DND-41 (cell line): ENCODE measurements around the gene FUT7.

ENCODE experiments used
- ATAC-seq: fragments of 200-7000 bp; cut with Tn5 transposase; 3 replicates; pipeline ENCODE4 v1.9.1; 2021; ENCODE audit warnings: low read depth; ENCODE audit not compliant: insufficient read depth
- DNase-seq: peaks from one replicate; pipeline ENCODE4 v3.0.0-alpha.2; 2020
- H2AFZ ChIP-seq: 2 replicates; pipeline ENCODE4 v1.6.0; 2012; ENCODE audit warnings: low read depth, low read length
- H3K27ac ChIP-seq: 2 replicates; pipeline ENCODE4 v1.5.1; 2012; ENCODE audit warnings: low read length, inconsistent platforms
- H3K27me3 ChIP-seq: fragments of 200-600 bp; sonication (generic); 2 replicates; pipeline ENCODE4 v1.6.0; 2012; ENCODE audit warnings: low read length, mild to moderate bottlenecking, inconsistent platforms; ENCODE audit not compliant: insufficient read depth, poor library complexity
- H3K36me3 ChIP-seq: 2 replicates; pipeline ENCODE4 v1.5.1; 2012; ENCODE audit warnings: low read length, inconsistent platforms; ENCODE audit not compliant: insufficient read depth
- H3K4me1 ChIP-seq: 2 replicates; pipeline ENCODE4 v1.5.1; 2012; ENCODE audit warnings: mild to moderate bottlenecking, low read length; ENCODE audit not compliant: insufficient read depth
- H3K4me2 ChIP-seq: 2 replicates; pipeline ENCODE4 v1.6.0; 2012; ENCODE audit warnings: mild to moderate bottlenecking, moderate library complexity, low read length, inconsistent platforms; ENCODE audit not compliant: insufficient read depth
- H3K4me3 ChIP-seq, 2 experiments: fragments of 200-600 bp in 1 of 2; shearing (Covaris generic) in 1 of 2; 2 replicates each; pipeline ENCODE4 v1.5.1; 2012 to 2016; ENCODE audit warnings: inconsistent platforms in 2 of 2, low read length in 2 of 2, mild to moderate bottlenecking in 2 of 2, low read depth in 1 of 2, moderate library complexity in 1 of 2
- H3K79me2 ChIP-seq: 2 replicates; pipeline ENCODE4 v1.6.0; 2012; ENCODE audit warnings: low read length, inconsistent platforms; ENCODE audit not compliant: insufficient read depth
- H3K9ac ChIP-seq: 2 replicates; pipeline ENCODE4 v1.6.0; 2012; ENCODE audit warnings: low read depth, mild to moderate bottlenecking, inconsistent platforms, low read length, moderate library complexity
- H3K9me3 ChIP-seq: 2 replicates; pipeline ENCODE4 v1.5.1; 2012; ENCODE audit warnings: low read length, moderate library complexity, mild to moderate bottlenecking, inconsistent platforms; ENCODE audit not compliant: insufficient read depth, severe bottlenecking
- H4K20me1 ChIP-seq: 2 replicates; pipeline ENCODE4 v1.6.0; 2012; ENCODE audit warnings: low read length; ENCODE audit not compliant: insufficient read depth
- CTCF ChIP-seq: IDR thresholded peaks from 2 replicates; pipeline ENCODE4 v1.5.1; 2012; ENCODE audit warnings: borderline replicate concordance, low read length, moderate library complexity, mild to moderate bottlenecking; ENCODE audit not compliant: poor library complexity, severe bottlenecking; ENCODE audit errors: extremely low read depth
- EZH2 ChIP-seq: IDR thresholded peaks from 3 replicates; pipeline ENCODE4 v1.6.1; 2012; ENCODE audit warnings: borderline replicate concordance, low read depth, mild to moderate bottlenecking, moderate library complexity, low read length, inconsistent platforms; ENCODE audit not compliant: severe bottlenecking

FUT7 gene

GRCh38 chr9:137031904-137032640 lies at the start of gene FUT7:
TSS of gene FUT7 (minus strand) at chr9:137032088. CDS start at chr9:137031991, 97 bp downstream.
- no peak within 1 kb of the TSS for H3K9ac ChIP-seq
- peaks cover 9% of the 10 kb centered on the region for H3K27me3 ChIP-seq
- no peak within 1 kb of the TSS for H3K4me3 ChIP-seq
- TF ChIP-seq EZH2 = no peak
- no peak for TF ChIP-seq CTCF
- ATAC-seq (no peak), DNase-seq (peak; percentile 43)
- H3K27ac ChIP-seq = no peak within 1 kb of the TSS
- H3K4me2 ChIP-seq = no peak within 1 kb of the TSS
- no peaks in the 10 kb centered on the region for H3K9me3 ChIP-seq
- no peak within 1 kb of the TSS for H2AFZ ChIP-seq
- H3K79me2 ChIP-seq = no peaks in the 10 kb centered on the region
- H4K20me1 ChIP-seq = peaks cover 20% of the 10 kb centered on the region
- no peaks in the 10 kb centered on the region for H3K36me3 ChIP-seq
- peaks cover 31% of the 10 kb centered on the region for H3K4me1 ChIP-seq

GRCh38 chr9:137080260-137081122 lies 48.6 kb upstream of the FUT7 start:
- H3K27ac ChIP-seq = no peak overlapping the region
- peaks cover 1% of the 10 kb centered on the region; the same call in 1 of the 2 replicates for H3K4me1 ChIP-seq
- no peaks in the 10 kb centered on the region for H3K79me2 ChIP-seq
- no peaks in the 10 kb centered on the region for H3K27me3 ChIP-seq
- no peak for TF ChIP-seq EZH2
- TF ChIP-seq CTCF = no peak
- no peaks in the 10 kb centered on the region for H3K36me3 ChIP-seq
- no peak overlapping the region for H3K4me3 ChIP-seq
- no peak overlapping the region for H3K9ac ChIP-seq
- no peaks in the 10 kb centered on the region for H3K9me3 ChIP-seq
- ATAC-seq (no peak), DNase-seq (no peak)
- no peak overlapping the region for H2AFZ ChIP-seq
- no peak overlapping the region for H3K4me2 ChIP-seq
- H4K20me1 ChIP-seq = no peaks in the 10 kb centered on the region

GRCh38 chr9:137079401-137079787 lies 47.5 kb upstream of the FUT7 start:
- Histone ChIP-seq H3K4me2 (no peak overlapping the region), H3K9ac (no peak overlapping the region), H2AFZ (no peak overlapping the region), H3K9me3 (no peaks in the 10 kb centered on the region), H4K20me1 (no peaks in the 10 kb centered on the region), H3K79me2 (no peaks in the 10 kb centered on the region), H3K4me3 (no peak overlapping the region), H3K36me3 (no peaks in the 10 kb centered on the region), H3K4me1 (no peaks in the 10 kb centered on the region), H3K27me3 (no peaks in the 10 kb centered on the region), H3K27ac (no peak overlapping the region)
- TF ChIP-seq CTCF = no peak
- no peak for TF ChIP-seq EZH2
- no peak for ATAC-seq
- DNase-seq = no peak
